ENCODE measurements around the gene PFDN4.

The PFDN4 gene

DNA sequence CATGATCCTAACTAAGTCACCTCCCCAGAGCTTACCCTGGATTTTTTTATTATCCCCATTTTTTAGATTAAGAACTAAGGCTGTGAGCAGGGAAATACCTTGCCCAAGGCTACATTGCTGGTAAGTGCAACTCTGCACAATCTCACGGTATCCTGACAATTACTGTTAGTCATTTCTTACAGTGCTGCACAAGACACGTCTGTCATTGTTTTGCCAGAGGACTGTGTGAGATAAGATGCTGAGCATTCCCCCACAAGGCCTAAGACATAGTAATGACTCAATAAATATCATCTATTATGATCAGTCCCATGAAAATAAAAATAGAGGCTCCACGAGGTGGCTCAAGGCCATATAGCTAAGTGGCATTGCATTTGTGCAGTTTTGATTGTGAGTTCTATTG is 21.0 kb downstream of the PFDN4 start:
- Histone ChIP-seq H3K9ac (ENCODE audit: low read length) (no peak overlapping the region), H3K79me1 (ENCODE audit: low read length) (no peaks in the 10 kb centered on the region), H3K23ac (ENCODE audit: low read length) (no peak overlapping the region), H2AK5ac (ENCODE audit: low read length) (no peak overlapping the region), H3K4me1 (ENCODE audit: control insufficient read depth, low read depth, low read length) (no peaks in the 10 kb centered on the region), H2BK5ac (ENCODE audit: low read length) (no peak overlapping the region), H2BK120ac (ENCODE audit: low read depth, low read length) (no peak overlapping the region), H3K4ac (ENCODE audit: low read depth, low read length) (no peak overlapping the region), H3K27me3 (ENCODE audit: insufficient read depth, low read length, poor library complexity) (no peaks in the 10 kb centered on the region), H4K8ac (ENCODE audit: low read depth, low read length) (no peak overlapping the region), H2BK15ac (replicated peaks; ENCODE audit: low read depth) (no peak overlapping the region), H3K18ac (ENCODE audit: low read length) (no peak overlapping the region), H3K56ac (ENCODE audit: low read length) (no peak overlapping the region), H3K27ac (ENCODE audit: low read depth, low read length) (no peak overlapping the region), H3K36me3 (ENCODE audit: control insufficient read depth, insufficient read depth, low read length) (no peaks in the 10 kb centered on the region), H3K79me2 (ENCODE audit: control insufficient read depth, insufficient read depth, low read length) (no peaks in the 10 kb centered on the region), H4K5ac (ENCODE audit: low read length) (no peak overlapping the region), H3K4me3 (ENCODE audit: low read length) (no peak overlapping the region), H3K4me2 (ENCODE audit: low read length) (no peak overlapping the region)
- no CpG with 5 or more reads among the region's 3 CpGs for WGBS (ENCODE audit: extremely low coverage, insufficient coverage, low lambda C conversion rate)
- DNase-seq, result no peak

DNA sequence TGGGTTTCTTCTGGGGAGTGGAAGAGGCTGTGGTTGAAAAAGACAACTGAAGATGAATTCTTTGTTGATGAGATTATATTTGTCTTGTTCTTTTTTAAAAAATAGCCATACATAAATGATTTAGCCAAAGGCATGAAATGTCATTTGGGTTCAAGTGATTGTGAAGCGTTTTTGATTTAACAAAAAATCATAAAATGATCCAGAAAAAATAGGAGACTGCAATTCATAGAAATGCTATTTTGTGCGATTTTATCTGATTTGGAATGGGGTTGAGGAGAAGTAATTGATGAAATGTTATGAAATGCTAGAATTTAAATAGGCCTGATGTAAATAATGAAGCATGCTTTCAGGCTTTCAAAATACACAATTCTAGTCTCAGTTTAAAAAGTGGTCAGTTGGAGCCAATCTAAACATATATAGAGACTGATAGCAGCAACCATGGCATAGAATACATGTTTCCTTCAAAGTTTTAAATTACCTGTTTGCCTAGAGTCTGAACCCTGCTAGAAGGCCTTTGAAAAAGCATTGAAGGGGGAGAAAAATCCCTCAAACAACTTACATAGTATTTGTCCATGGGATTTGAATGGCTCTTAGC is 21.8 kb downstream of the PFDN4 start:
- Histone ChIP-seq H3K4me2 (ENCODE audit: low read length) (no peak overlapping the region), H3K18ac (ENCODE audit: low read length) (no peak overlapping the region), H4K5ac (ENCODE audit: low read length) (no peak overlapping the region), H3K4me3 (ENCODE audit: low read length) (no peak overlapping the region), H3K4ac (ENCODE audit: low read depth, low read length) (no peak overlapping the region), H2BK5ac (ENCODE audit: low read length) (no peak overlapping the region), H3K27ac (ENCODE audit: low read depth, low read length) (no peak overlapping the region), H2BK15ac (replicated peaks; ENCODE audit: low read depth) (no peak overlapping the region), H3K23ac (ENCODE audit: low read length) (no peak overlapping the region), H3K79me1 (ENCODE audit: low read length) (no peaks in the 10 kb centered on the region), H2BK120ac (ENCODE audit: low read depth, low read length) (no peak overlapping the region), H3K27me3 (ENCODE audit: insufficient read depth, low read length, poor library complexity) (no peaks in the 10 kb centered on the region), H3K79me2 (ENCODE audit: control insufficient read depth, insufficient read depth, low read length) (no peaks in the 10 kb centered on the region), H3K36me3 (ENCODE audit: control insufficient read depth, insufficient read depth, low read length) (no peaks in the 10 kb centered on the region), H3K4me1 (ENCODE audit: control insufficient read depth, low read depth, low read length) (no peaks in the 10 kb centered on the region), H3K9ac (ENCODE audit: low read length) (no peak overlapping the region), H3K56ac (ENCODE audit: low read length) (no peak overlapping the region), H4K8ac (ENCODE audit: low read depth, low read length) (no peak overlapping the region), H2AK5ac (ENCODE audit: low read length) (no peak overlapping the region)
- 100% methylated on average over 1 of the region's 2 CpGs for WGBS (ENCODE audit: extremely low coverage, insufficient coverage, low lambda C conversion rate)
- DNase-seq, result no peak

DNA sequence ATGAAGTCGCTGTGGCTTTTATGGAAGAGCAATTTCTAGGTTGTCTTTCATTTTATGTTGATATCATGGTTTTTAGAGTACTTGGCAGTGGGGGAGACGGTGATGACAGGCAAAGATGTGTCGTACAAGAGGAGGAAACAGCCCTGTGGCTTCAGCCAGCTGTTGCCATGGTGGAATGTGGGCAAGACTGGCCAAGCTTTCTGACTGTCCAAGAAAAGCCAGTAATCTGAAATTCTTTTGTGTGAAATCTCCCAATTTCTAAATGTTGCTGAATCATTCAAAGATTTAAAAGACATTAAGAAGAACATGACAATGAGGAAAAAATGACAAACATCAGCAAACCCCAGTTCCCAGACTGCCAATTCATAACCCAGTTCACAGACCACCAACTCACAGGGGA is 23.1 kb downstream of the PFDN4 start:
- no peak overlapping the region for H3K4me2 ChIP-seq (ENCODE audit: low read length)
- H3K27ac ChIP-seq (ENCODE audit: low read depth, low read length), result no peak overlapping the region
- H2BK5ac ChIP-seq (ENCODE audit: low read length), result no peak overlapping the region
- H3K79me2 ChIP-seq (ENCODE audit: control insufficient read depth, insufficient read depth, low read length), result no peaks in the 10 kb centered on the region
- H3K4me1 ChIP-seq (ENCODE audit: control insufficient read depth, low read depth, low read length), result no peaks in the 10 kb centered on the region
- peak overlapping the region; percentile 8 for H3K18ac ChIP-seq (ENCODE audit: low read length)
- H4K8ac ChIP-seq (ENCODE audit: low read depth, low read length), result no peak overlapping the region
- DNase-seq, result no peak
- WGBS (ENCODE audit: extremely low coverage, insufficient coverage, low lambda C conversion rate), result no CpG with 5 or more reads among the region's 3 CpGs
- no peak overlapping the region for H2BK15ac ChIP-seq (replicated peaks; ENCODE audit: low read depth)
- no peaks in the 10 kb centered on the region for H3K27me3 ChIP-seq (ENCODE audit: insufficient read depth, low read length, poor library complexity)
- no peak overlapping the region for H3K4me3 ChIP-seq (ENCODE audit: low read length)
- no peak overlapping the region for H3K56ac ChIP-seq (ENCODE audit: low read length)
- H4K5ac ChIP-seq (ENCODE audit: low read length), result no peak overlapping the region
- no peaks in the 10 kb centered on the region for H3K79me1 ChIP-seq (ENCODE audit: low read length)
- H3K36me3 ChIP-seq (ENCODE audit: control insufficient read depth, insufficient read depth, low read length), result no peaks in the 10 kb centered on the region
- H3K23ac ChIP-seq (ENCODE audit: low read length), result no peak overlapping the region
- no peak overlapping the region for H2AK5ac ChIP-seq (ENCODE audit: low read length)
- H3K9ac ChIP-seq (ENCODE audit: low read length), result no peak overlapping the region
- H3K4ac ChIP-seq (ENCODE audit: low read depth, low read length), result no peak overlapping the region
- H2BK120ac ChIP-seq (ENCODE audit: low read depth, low read length), result no peak overlapping the region

DNA sequence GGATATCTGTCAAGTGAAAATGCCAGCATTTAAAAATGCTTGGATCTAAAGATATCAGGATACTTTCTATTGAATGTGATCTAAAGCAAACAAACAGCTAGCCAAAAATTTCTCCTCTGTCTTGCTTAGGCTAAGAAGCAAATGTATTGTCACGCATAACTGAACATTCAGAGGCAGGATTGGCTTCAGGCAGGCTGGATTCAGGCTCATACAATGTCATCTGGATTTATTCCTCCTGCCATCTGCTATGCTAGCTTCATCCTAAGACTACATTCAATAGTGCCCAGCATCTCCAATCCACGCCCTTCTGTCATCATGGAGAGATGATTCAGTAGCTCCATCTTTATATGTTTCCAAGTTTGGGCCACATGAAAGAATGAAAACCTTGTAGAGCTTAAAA is 27.1 kb downstream of the PFDN4 start:
- no peak overlapping the region for H4K8ac ChIP-seq (ENCODE audit: low read depth, low read length)
- no peak overlapping the region for H2BK5ac ChIP-seq (ENCODE audit: low read length)
- H2AK5ac ChIP-seq (ENCODE audit: low read length), result no peak overlapping the region
- no peaks in the 10 kb centered on the region for H3K4me1 ChIP-seq (ENCODE audit: control insufficient read depth, low read depth, low read length)
- H3K56ac ChIP-seq (ENCODE audit: low read length), result no peak overlapping the region
- no peak overlapping the region for H3K4me3 ChIP-seq (ENCODE audit: low read length)
- H3K36me3 ChIP-seq (ENCODE audit: control insufficient read depth, insufficient read depth, low read length), result no peaks in the 10 kb centered on the region
- H3K27ac ChIP-seq (ENCODE audit: low read depth, low read length), result no peak overlapping the region
- H2BK120ac ChIP-seq (ENCODE audit: low read depth, low read length), result no peak overlapping the region
- no peak for DNase-seq
- no peak overlapping the region for H2BK15ac ChIP-seq (replicated peaks; ENCODE audit: low read depth)
- no CpG with 5 or more reads among the region's 2 CpGs for WGBS (ENCODE audit: extremely low coverage, insufficient coverage, low lambda C conversion rate)
- no peaks in the 10 kb centered on the region for H3K79me2 ChIP-seq (ENCODE audit: control insufficient read depth, insufficient read depth, low read length)
- H3K79me1 ChIP-seq (ENCODE audit: low read length), result no peaks in the 10 kb centered on the region
- H3K18ac ChIP-seq (ENCODE audit: low read length), result no peak overlapping the region
- no peak overlapping the region for H4K5ac ChIP-seq (ENCODE audit: low read length)
- no peak overlapping the region for H3K4me2 ChIP-seq (ENCODE audit: low read length)
- H3K9ac ChIP-seq (ENCODE audit: low read length), result no peak overlapping the region
- no peak overlapping the region for H3K4ac ChIP-seq (ENCODE audit: low read depth, low read length)
- no peaks in the 10 kb centered on the region for H3K27me3 ChIP-seq (ENCODE audit: insufficient read depth, low read length, poor library complexity)
- no peak overlapping the region for H3K23ac ChIP-seq (ENCODE audit: low read length)

DNA sequence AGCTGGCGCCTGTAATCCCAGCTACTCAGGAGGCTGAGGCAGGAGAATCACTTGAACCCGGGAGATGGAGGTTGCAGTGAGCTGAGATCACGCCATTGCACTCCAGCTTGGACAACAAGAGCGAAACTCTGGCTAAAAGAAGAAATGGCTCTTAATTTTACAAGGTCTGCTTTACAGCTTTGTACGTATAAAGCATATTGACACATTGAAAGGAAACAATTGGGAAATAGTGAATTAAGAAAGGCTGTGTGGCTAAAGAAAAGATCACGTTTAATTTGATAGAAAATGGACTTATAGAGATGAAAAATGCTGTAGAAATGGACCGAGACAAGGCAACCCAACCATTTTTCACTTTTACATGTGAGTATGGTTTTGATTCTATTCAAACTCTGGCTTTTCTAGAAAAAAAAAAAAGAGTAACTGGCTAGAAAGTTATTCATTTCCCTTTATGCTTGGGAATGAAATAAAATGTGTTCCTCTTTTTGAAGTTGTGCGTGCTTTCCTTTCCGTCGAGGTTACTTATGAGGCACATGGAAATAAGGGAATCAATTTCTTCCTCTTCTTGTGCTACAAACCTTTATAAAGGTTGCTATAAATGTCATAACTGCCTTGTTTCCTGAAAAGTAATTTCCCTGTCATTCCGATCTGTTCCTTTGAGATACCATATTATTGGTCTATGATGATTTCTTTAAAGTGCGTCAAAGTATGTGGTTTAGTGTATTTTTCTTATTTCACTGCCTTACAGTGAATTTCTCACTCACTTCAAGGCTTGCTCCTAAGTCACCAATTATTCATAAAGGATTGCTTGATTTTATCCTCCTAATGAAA is 29.4 kb downstream of the PFDN4 start:
- DNase-seq, result no peak
- Histone ChIP-seq H3K36me3 (ENCODE audit: control insufficient read depth, insufficient read depth, low read length) (no peaks in the 10 kb centered on the region), H3K27me3 (ENCODE audit: insufficient read depth, low read length, poor library complexity) (no peaks in the 10 kb centered on the region)

More for the DNA sequence above, 29.4 kb downstream of the PFDN4 start:
- H2BK15ac ChIP-seq (replicated peaks; ENCODE audit: low read depth), result no peak overlapping the region
- no peak overlapping the region for H2BK120ac ChIP-seq (ENCODE audit: low read depth, low read length)
- no peak overlapping the region for H2AK5ac ChIP-seq (ENCODE audit: low read length)
- H2BK5ac ChIP-seq (ENCODE audit: low read length), result no peak overlapping the region
- H3K18ac ChIP-seq (ENCODE audit: low read length), result no peak overlapping the region
- WGBS (ENCODE audit: extremely low coverage, insufficient coverage, low lambda C conversion rate), result no CpG with 5 or more reads among the region's 12 CpGs
- no peak overlapping the region for H4K5ac ChIP-seq (ENCODE audit: low read length)
- no peaks in the 10 kb centered on the region for H3K79me2 ChIP-seq (ENCODE audit: control insufficient read depth, insufficient read depth, low read length)
- no peak overlapping the region for H3K56ac ChIP-seq (ENCODE audit: low read length)
- H4K8ac ChIP-seq (ENCODE audit: low read depth, low read length), result no peak overlapping the region
- no peaks in the 10 kb centered on the region for H3K4me1 ChIP-seq (ENCODE audit: control insufficient read depth, low read depth, low read length)
- no peak overlapping the region for H3K23ac ChIP-seq (ENCODE audit: low read length)
- no peak overlapping the region for H3K27ac ChIP-seq (ENCODE audit: low read depth, low read length)
- H3K4me3 ChIP-seq (ENCODE audit: low read length), result no peak overlapping the region
- H3K4ac ChIP-seq (ENCODE audit: low read depth, low read length), result no peak overlapping the region
- H3K79me1 ChIP-seq (ENCODE audit: low read length), result no peaks in the 10 kb centered on the region
- no peak overlapping the region for H3K9ac ChIP-seq (ENCODE audit: low read length)
- H3K4me2 ChIP-seq (ENCODE audit: low read length), result no peak overlapping the region

All from mesendoderm (in vitro differentiated cells).